Stimulated activated CD4-positive, alpha-beta T cell treated with anti-CD3 and anti-CD28 coated beads, Interleukin-15, amount 100 ng/mL, for 1 hour (primary cell): ENCODE measurements around the gene CCN2.

ENCODE experiments used
- DNase-seq, 2 donors: peaks; one replicate each; pipeline ENCODE4 v3.0.0-alpha.2; 2020; ENCODE audit warnings: low read depth in 1 of 2, low spot score in 1 of 2

Gene CCN2

DNA sequence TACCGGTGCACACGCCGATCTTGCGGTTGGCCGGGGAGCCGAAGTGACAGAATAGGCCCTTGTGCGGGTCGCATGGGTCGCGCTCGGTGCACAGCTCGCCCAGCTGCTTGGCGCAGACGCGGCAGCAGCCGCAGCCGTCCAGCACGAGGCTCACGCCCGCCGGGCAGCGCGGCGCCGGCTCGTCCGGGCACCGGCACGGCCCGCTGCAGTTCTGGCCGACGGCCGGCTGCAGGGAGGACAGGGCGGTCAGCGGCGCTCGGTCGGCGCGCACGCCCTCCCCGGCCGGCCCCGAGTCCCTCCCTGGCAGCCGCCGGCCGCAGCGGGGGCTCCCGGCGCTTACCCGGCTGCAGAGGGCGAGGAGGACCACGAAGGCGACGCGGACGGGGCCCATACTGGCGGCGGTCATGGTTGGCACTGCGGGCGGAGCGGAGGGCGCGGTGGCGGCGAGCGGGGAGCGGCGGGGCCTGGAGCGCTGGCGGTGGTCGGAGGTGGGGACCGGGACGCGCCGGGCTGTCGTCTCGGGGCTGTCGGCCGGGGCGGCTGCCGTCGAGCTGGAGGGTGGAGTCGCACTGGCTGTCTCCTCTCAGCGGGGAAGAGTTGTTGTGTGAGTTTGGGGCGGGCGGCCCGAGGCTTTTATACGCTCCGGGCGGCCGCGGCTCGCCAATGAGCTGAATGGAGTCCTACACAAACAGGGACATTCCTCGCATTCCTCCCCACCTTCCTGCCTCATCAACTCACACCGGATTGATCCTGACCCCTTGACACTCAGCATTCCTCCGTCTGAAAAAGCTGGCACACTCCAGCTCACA lies at the start of gene CCN2:
Gene CCN2, minus strand, starts transcription at position 606 of the 809 bp plus-strand sequence. Its CDS starts 200 bp downstream, at position 406.
- DNase-seq, result no peak

DNA sequence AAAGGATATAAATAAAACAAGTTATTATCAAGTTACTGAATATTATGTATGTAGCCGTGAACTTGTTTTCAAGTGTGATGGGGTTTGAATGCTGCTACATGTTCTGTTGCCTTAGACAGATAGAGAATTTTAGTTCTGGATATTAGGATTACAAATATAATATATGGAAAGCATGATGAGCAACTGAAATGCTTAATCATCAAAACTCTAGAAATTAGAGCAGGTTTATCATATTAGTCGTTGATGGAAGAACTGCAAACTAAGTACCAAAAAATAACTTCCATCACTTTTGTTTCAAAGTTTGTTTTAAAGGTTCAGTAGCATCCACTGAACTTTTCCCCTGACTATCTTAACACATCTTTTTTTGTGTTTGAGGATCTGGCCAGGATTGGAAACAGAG lies 49.1 kb upstream of the CCN2 start:
- no peak for DNase-seq

- DNase-seq, result no peak
Measured at GRCh38 chr6:131999545-132000146, 48.5 kb upstream of the CCN2 start.

GRCh38 chr6:131998255-131998982 lies 47.2 kb upstream of the CCN2 start:
- DNase-seq, result no peak

GRCh38 chr6:131997429-131998153 lies 46.4 kb upstream of the CCN2 start:
- DNase-seq, result no peak

GRCh38 chr6:131995917-131996316 lies 44.7 kb upstream of the CCN2 start:
- DNase-seq, result no peak

- no peak for DNase-seq
Measured at GRCh38 chr6:131992557-131992956, 41.4 kb upstream of the CCN2 start.

DNA sequence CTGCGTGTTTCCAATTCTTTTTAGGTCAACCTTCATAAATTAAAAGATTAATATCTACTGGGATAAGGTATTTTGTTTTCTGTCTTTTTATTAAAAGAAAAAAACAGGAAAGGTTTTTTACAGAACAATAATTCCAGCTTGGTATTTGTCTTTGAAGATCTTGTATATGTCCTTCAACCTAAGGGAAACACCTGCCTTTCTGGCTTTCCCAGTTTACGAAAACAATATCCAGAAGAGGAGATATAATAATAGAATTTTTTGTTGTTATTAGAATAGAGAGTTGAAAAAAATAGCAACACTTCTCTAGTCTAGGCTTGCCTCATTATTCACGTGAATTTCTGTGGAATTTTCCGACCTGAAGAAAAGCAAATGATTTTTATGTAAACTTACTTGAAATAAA lies 37.9 kb upstream of the CCN2 start:
- no peak for DNase-seq

DNA sequence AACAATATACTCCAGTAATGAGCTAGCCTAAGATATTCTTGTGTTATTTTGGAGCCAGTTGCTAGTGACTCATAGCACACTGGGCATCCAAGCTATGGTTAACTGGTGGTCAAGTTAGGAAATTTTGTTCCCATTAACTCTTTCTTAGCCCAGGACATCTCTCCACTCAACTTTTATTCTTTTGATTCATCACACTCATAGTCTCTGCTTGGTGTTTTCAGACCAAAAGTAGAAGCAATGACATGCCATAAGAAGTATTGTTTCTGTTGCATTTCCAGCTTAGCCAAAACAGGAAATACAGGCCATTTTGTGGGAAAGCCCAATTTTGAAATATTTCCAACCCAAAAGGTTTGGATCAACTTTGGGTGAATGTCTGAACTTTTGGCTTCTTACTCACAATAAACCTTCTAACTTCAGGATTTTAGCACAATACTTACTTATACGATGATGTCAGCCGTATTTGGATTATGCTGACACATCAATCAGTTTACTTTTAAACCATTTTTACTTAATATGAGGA lies 31.6 kb upstream of the CCN2 start:
- DNase-seq, result no peak

DNA sequence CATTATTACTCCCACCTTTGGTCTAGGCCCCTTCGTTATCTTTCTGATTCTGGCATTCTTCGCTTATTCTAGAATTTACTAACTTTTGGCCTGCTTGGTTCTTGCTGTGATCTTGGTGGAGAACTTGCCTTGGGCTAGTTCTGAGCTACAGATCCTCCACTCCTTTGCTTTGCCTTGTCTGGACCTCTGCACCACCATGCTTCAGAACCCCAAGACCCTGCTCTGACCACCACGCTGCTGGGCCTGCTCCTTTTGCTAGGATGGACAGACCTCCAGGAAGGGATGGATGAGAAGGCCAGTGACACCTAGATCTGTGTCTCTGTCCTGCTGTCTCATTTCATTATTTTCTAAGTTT lies 30.4 kb upstream of the CCN2 start:
- DNase-seq, result no peak

DNA sequence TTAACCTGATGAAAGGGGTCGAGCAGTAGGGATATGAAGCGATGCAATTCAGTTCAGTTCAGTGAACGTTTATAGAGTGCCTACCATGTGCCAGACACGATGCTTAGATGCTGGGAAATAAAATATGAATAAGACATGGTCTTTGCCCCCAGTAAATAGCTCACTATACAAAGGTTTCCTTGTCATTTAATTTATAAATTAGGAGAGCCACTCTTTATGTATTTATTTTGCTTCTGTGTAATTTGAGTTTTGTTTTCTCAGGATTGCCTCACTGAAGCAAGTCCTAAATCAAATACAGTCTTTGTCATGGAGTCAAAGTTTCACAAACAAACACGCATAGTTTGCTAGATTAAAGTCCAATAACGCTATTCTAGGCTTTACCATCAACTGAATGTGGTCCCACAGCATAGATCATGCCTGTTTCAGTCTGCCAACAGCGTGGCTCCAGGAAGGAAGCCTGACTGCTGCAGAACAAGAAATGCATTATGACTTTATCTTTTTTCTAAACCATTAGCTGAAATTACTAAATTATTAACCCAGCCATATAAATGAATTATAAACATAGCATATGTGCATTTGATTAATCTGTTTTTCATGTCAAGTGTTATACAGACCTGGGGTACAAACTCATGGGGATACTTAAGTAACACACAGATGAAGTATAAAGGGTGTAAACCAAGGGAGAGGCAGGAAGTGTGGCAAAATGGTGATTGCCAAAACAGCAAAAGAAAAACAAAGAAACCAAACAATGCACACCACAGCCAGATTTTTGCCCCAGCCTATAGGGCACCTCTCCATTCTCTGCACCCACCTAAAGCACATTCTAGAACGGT lies 29.8 kb upstream of the CCN2 start:
- DNase-seq, result no peak

DNA sequence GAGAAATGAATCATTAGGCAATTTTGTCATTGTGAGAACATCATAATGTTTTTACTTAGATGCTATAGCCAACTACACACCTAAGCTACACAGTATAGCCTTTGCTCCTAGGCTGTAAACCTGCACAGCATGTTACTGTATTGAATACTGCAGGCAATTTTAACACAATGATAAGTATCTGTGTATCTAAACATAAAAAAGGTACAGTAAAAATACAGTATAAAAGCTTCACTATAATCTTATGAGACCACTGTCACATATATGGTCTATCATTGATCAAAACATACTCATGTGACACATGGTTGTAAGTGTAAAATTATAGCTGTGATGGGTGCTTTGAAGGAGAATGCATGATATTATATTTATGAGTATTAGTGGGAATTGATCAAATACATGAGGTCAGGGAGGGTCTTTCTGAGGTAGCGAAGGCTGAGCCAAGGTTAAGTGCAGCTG lies 29.2 kb upstream of the CCN2 start:
- DNase-seq, result no peak

GRCh38 chr6:131979515-131980337 lies 28.6 kb upstream of the CCN2 start:
- no peak for DNase-seq

DNA sequence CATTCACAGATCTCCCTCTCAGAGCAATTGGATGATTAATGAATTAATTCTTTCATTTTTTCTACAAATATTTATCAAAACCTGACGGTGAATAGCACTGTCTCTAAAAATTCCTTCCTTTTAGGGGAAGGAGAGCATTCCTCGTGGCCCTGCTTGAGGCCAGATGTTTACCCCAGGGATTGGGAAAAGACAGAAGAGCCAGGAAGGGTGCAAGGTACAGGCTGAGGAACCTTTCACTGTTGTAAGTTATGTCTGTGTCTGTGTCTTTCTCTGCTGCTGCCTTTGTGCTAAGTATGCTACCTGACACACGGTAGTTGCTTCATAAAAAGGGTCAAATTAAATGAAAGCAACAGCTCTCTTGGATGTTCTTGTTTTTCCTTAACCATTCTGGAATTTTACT lies 27.4 kb upstream of the CCN2 start:
- DNase-seq, result no peak

GRCh38 chr6:131976545-131977061 lies 25.4 kb upstream of the CCN2 start:
- no peak for DNase-seq

- no peak for DNase-seq
Measured at GRCh38 chr6:131972741-131973140, 21.6 kb upstream of the CCN2 start.

- no peak for DNase-seq
Measured at GRCh38 chr6:131970076-131970859, 19.1 kb upstream of the CCN2 start.

DNA sequence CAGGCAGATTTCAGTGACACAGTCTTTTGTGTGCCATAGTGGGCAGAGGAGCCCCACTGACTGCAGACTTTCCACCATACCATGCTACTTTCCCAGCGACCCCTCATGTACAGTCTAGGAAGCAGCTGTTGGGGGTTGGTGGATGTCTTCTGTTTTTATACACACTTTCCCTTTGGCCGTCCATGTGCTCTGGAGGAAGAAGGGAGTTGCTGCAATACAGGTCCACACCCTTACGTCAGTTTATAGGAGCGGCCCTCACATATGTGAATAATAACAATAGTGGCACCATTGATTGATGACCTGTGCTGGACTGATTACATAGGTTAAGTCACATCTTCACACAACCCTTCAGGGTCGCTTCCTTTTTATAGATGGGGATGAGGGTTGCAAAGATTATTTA lies 17.5 kb upstream of the CCN2 start:
- DNase-seq, result no peak
